Hepatocyte (in vitro differentiated cells): ENCODE results near the gene CDKN2AIPNL. TPM values are rescaled to one million over a fixed set of nuclear protein-coding genes. Genes with fewer than 3 reads are reported as not detected.

Experiments used
- DNase-seq: peaks from one replicate; pipeline ENCODE4 v3.0.0-alpha.2; 2016; ENCODE audit warnings: low spot score
- H2AFZ ChIP-seq: fragments of 200-600 bp; sonication (generic); 2 replicates; pipeline ENCODE4 v1.6.0; 2016; ENCODE audit warnings: antibody characterized with exemption, mild to moderate bottlenecking
- H3K27ac ChIP-seq: fragments of 200-600 bp; sonication (generic); 2 replicates; pipeline ENCODE4 v1.5.1; 2016; ENCODE audit warnings: mild to moderate bottlenecking
- H3K27me3 ChIP-seq: fragments of 200-600 bp; sonication (generic); 2 replicates; pipeline ENCODE4 v1.6.1; 2016
- H3K36me3 ChIP-seq: fragments of 200-600 bp; sonication (generic); replicated peaks from 2 replicates; pipeline ENCODE4 v1.5.1; 2016; ENCODE audit warnings: low read depth; ENCODE audit not compliant: insufficient read depth
- H3K4me1 ChIP-seq: fragments of 200-600 bp; sonication (generic); 2 replicates; pipeline ENCODE4 v1.5.1; 2016; ENCODE audit warnings: mild to moderate bottlenecking, moderate library complexity; ENCODE audit not compliant: insufficient read depth
- H3K4me2 ChIP-seq: fragments of 200-600 bp; sonication (generic); 2 replicates; pipeline ENCODE4 v1.6.0; 2016
- H3K4me3 ChIP-seq: fragments of 200-600 bp; sonication (generic); 2 replicates; pipeline ENCODE4 v1.5.1; 2016; ENCODE audit warnings: mild to moderate bottlenecking
- H3K79me2 ChIP-seq: fragments of 200-600 bp; sonication (generic); 2 replicates; pipeline ENCODE4 v1.6.0; 2017; ENCODE audit warnings: mild to moderate bottlenecking
- H3K9me2 ChIP-seq: fragments of 200-600 bp; sonication (generic); replicated peaks from 2 replicates; pipeline ENCODE4 v1.6.0; 2017; ENCODE audit warnings: mild to moderate bottlenecking; ENCODE audit not compliant: insufficient read depth
- H3K9me3 ChIP-seq: fragments of 200-600 bp; sonication (generic); 2 replicates; pipeline ENCODE4 v1.5.1; 2016; ENCODE audit warnings: low read depth, mild to moderate bottlenecking
- H4K20me1 ChIP-seq: fragments of 200-600 bp; sonication (generic); 2 replicates; pipeline ENCODE4 v1.6.0; 2016; ENCODE audit warnings: mild to moderate bottlenecking; ENCODE audit not compliant: insufficient read depth, poor library complexity, severe bottlenecking
- CTCF ChIP-seq: fragments of 200-600 bp; sonication (generic); IDR thresholded peaks from 2 replicates; pipeline ENCODE4 v1.5.1; 2016; ENCODE audit warnings: antibody characterized with exemption, mild to moderate bottlenecking; ENCODE audit not compliant: poor library complexity
- EZH2 ChIP-seq: fragments of 200-600 bp; sonication (generic); IDR thresholded peaks from 2 replicates; pipeline ENCODE4 v1.6.1; 2016; ENCODE audit warnings: antibody characterized with exemption, mild to moderate bottlenecking, borderline replicate concordance
- EZH2phosphoT487 ChIP-seq: fragments of 200-600 bp; sonication (generic); IDR thresholded peaks from one replicate; pipeline ENCODE4 v1.6.1; 2018; ENCODE audit warnings: antibody characterized with exemption, mild to moderate bottlenecking, low read depth, moderate library complexity; ENCODE audit not compliant: unreplicated experiment, severe bottlenecking
- whole genome bisulfite sequencing: methylation state at CpG from one replicate; pipeline ENCODE4 v1.1.6; 2016; ENCODE audit warnings: low lambda C conversion rate; ENCODE audit errors: missing lambda C conversion rate; 5-methylcytosine and 5-hydroxymethylcytosine counted together
- polyA plus RNA-seq: library from polyadenylated mRNA; unstranded; fragments of >200 nt; fragmentation: Nextera tagmentation; extraction: Ambion mirVana; gene quantifications from 2 replicates; pipeline ENCODE4 v1.2.1, GENCODE V29; 2016
- total RNA-seq: library from RNA; depleted of rRNA; stranded (reverse); fragments of >200 nt; gene quantifications from 2 replicates; pipeline ENCODE4 v1.2.3, GENCODE V29; 2014

The CDKN2AIPNL gene
- total and polyA plus RNA-seq, 2 experiments from 2014 or later: 24.1 to 30.0 TPM

DNA sequence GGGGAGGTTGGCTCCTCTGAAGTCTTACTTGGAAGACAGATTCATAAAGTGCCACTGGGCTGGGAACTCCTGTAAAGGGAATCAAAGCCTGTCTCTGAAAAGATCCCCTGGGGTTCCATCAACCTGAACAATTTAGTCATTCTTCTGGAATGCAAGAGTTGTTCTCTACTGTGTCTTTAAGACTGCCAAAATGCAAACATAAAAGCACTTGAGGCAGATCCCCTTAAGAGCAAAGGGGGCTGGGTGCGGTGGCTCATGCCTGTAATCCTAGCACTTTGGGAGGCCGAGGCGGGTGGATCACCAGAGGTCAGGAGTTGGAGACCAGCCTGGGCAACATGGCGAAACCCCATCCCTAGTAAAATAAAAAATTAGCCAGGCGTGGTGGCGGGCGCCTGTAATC, 16.7 kb downstream of the CDKN2AIPNL start:
- H3K4me3 ChIP-seq: no peak overlapping the region
- peaks cover 6% of the 10 kb centered on the region for H3K36me3 ChIP-seq
- no peaks in the 10 kb centered on the region for H3K27me3 ChIP-seq
- no peaks in the 10 kb centered on the region for H3K9me2 ChIP-seq
- no peak for TF ChIP-seq EZH2phosphoT487
- TF ChIP-seq EZH2: no peak
- no peak for TF ChIP-seq CTCF
- no peak overlapping the region for H2AFZ ChIP-seq
- no peaks in the 10 kb centered on the region for H3K9me3 ChIP-seq
- H3K4me1 ChIP-seq: no peaks in the 10 kb centered on the region
- no peak overlapping the region for H3K4me2 ChIP-seq
- 89% methylated on average over 7 of the region's 7 CpGs for WGBS
- H3K79me2 ChIP-seq: peaks cover 4% of the 10 kb centered on the region
- H3K27ac ChIP-seq: no peak overlapping the region
- no peak for DNase-seq
- peaks cover 4% of the 10 kb centered on the region for H4K20me1 ChIP-seq

GRCh38 chr5:134392301-134392700, 19.4 kb downstream of the CDKN2AIPNL start:
- Histone ChIP-seq H3K27me3 (no peaks in the 10 kb centered on the region), H3K4me2 (no peak overlapping the region), H3K27ac (no peak overlapping the region), H3K79me2 (peaks cover 7% of the 10 kb centered on the region), H3K36me3 (peaks cover 10% of the 10 kb centered on the region), H3K4me1 (no peaks in the 10 kb centered on the region), H3K9me3 (no peaks in the 10 kb centered on the region), H3K4me3 (no peak overlapping the region), H4K20me1 (peaks cover 6% of the 10 kb centered on the region), H3K9me2 (no peaks in the 10 kb centered on the region), H2AFZ (no peak overlapping the region)
- 57% methylated on average over 2 of the region's 2 CpGs for WGBS
- DNase-seq: no peak
- TF ChIP-seq EZH2phosphoT487 (no peak), EZH2 (no peak), CTCF (no peak)

- 100% methylated on average over 1 of the region's 1 CpG for WGBS
Observed at GRCh38 chr5:134387443-134387842, 24.2 kb downstream of the CDKN2AIPNL start.

More at GRCh38 chr5:134387443-134387842, 24.2 kb downstream of the CDKN2AIPNL start:
- no peak for DNase-seq
- no peaks in the 10 kb centered on the region for H3K27me3 ChIP-seq
- peaks cover 44% of the 10 kb centered on the region for H3K79me2 ChIP-seq
- H3K9me3 ChIP-seq: no peaks in the 10 kb centered on the region
- H2AFZ ChIP-seq: no peak overlapping the region
- no peak overlapping the region for H3K4me3 ChIP-seq
- H4K20me1 ChIP-seq: peaks cover 16% of the 10 kb centered on the region
- H3K36me3 ChIP-seq: peaks cover 10% of the 10 kb centered on the region
- H3K4me2 ChIP-seq: no peak overlapping the region
- TF ChIP-seq EZH2 (no peak), EZH2phosphoT487 (no peak), CTCF (no peak)
- no peak overlapping the region for H3K27ac ChIP-seq
- H3K9me2 ChIP-seq: no peaks in the 10 kb centered on the region
- H3K4me1 ChIP-seq: no peaks in the 10 kb centered on the region
